ENCODE measurements around the gene DUSP14.
A peak's percentile ranks its signal among the peaks of the same experiment; 100 is the strongest.

DUSP14 gene

DNA sequence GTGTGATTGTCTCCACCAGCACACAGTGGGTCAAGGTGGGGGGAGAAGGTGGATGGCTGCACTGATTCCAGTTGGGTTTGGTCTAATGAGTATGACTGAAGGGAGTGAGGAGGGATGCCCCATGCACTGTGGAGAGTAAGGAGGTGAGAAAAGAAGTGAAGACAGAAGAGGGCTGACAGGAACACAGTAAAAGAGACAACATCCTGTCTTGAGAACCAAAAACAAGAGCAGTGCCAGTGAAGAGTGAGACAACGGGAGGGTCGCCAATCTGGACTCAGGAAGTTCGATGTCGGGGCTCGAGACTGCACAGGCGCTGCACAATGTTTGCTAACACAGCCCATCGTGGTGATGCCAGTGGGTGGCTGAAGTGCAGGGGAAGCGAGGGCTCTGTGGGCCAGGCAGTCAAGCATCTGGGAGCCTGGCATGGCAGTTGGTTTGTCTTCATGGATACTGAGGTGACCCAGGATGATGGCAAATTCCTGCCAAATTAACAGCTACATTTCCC is 34.1 kb downstream of the DUSP14 start:
- H3K4me1 ChIP-seq (ENCODE audit: control insufficient read depth, low read length) = no peaks in the 10 kb centered on the region
- peaks cover 67% of the 10 kb centered on the region for H3K36me3 ChIP-seq (ENCODE audit: control insufficient read depth, low read length)
- H3K79me2 ChIP-seq (ENCODE audit: control insufficient read depth, low read length) = no peaks in the 10 kb centered on the region
- no peak overlapping the region for H3K27ac ChIP-seq (ENCODE audit: low read depth, low read length)
- H3K4me3 ChIP-seq (ENCODE audit: low read length) = no peak overlapping the region
- H3K27me3 ChIP-seq (ENCODE audit: control insufficient read depth, low read length) = no peaks in the 10 kb centered on the region
- no peaks in the 10 kb centered on the region for H3F3A ChIP-seq (ENCODE audit: control insufficient read depth, insufficient read depth)
- TF ChIP-seq, protein P1, sequence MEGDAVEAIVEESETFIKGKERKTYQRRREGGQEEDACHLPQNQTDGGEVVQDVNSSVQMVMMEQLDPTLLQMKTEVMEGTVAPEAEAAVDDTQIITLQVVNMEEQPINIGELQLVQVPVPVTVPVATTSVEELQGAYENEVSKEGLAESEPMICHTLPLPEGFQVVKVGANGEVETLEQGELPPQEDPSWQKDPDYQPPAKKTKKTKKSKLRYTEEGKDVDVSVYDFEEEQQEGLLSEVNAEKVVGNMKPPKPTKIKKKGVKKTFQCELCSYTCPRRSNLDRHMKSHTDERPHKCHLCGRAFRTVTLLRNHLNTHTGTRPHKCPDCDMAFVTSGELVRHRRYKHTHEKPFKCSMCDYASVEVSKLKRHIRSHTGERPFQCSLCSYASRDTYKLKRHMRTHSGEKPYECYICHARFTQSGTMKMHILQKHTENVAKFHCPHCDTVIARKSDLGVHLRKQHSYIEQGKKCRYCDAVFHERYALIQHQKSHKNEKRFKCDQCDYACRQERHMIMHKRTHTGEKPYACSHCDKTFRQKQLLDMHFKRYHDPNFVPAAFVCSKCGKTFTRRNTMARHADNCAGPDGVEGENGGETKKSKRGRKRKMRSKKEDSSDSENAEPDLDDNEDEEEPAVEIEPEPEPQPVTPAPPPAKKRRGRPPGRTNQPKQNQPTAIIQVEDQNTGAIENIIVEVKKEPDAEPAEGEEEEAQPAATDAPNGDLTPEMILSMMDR (IDR thresholded peaks at IDR 0.05; ENCODE audit: low read depth, low read length, poor library complexity, severe bottlenecking) = no peak
- TF ChIP-seq EZH2phosphoT487 (IDR thresholded peaks at IDR 0.05; ENCODE audit: borderline replicate concordance, low read length) = no peak
- H3K9me3 ChIP-seq (ENCODE audit: control insufficient read depth, insufficient read depth, low read length) = no peaks in the 10 kb centered on the region
- no peaks in the 10 kb centered on the region for H3K9me2 ChIP-seq (replicated peaks; ENCODE audit: control insufficient read depth, low read length)
- H3K4me2 ChIP-seq (ENCODE audit: low read length) = no peak overlapping the region
- H4K20me1 ChIP-seq (ENCODE audit: control insufficient read depth, insufficient read depth, low read depth, low read length) = peaks cover 7% of the 10 kb centered on the region

DNA sequence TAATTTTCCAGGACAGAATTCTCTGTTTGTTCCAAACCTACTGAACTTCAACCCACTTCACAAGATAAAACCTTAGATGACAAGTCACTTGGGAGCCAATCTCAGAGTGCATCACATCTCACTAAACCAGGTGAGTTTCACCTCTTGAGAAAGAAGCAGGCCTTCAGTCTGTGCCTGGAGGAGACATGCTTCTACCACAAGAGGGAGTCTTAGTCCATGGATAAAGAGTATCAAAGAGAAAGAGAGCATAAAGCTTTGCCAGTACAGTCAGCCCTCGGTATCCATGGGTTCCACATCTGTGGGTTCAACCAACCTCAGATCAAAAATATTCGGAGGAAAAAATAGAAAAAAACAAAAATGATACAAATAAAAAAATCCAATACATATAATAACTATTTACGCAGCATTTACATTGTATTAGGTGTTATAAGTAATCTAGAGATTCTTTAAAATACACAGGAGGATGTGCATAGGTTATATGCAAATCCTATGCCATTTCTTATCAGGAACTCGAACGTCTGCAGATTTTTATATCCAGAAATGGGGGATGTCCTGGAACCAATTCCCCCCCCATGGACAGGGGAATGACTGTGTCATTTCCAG is 37.7 kb downstream of the DUSP14 start:
- no peaks in the 10 kb centered on the region for H3F3A ChIP-seq (ENCODE audit: control insufficient read depth, insufficient read depth)
- no peaks in the 10 kb centered on the region for H3K79me2 ChIP-seq (ENCODE audit: control insufficient read depth, low read length)
- no peaks in the 10 kb centered on the region for H3K4me1 ChIP-seq (ENCODE audit: control insufficient read depth, low read length)
- H3K4me3 ChIP-seq (ENCODE audit: low read length) = no peak overlapping the region
- H3K36me3 ChIP-seq (ENCODE audit: control insufficient read depth, low read length) = peaks cover 78% of the 10 kb centered on the region
- H3K4me2 ChIP-seq (ENCODE audit: low read length) = no peak overlapping the region
- no peaks in the 10 kb centered on the region for H3K9me2 ChIP-seq (replicated peaks; ENCODE audit: control insufficient read depth, low read length)
- H3K27me3 ChIP-seq (ENCODE audit: control insufficient read depth, low read length) = no peaks in the 10 kb centered on the region
- peaks cover 7% of the 10 kb centered on the region for H4K20me1 ChIP-seq (ENCODE audit: control insufficient read depth, insufficient read depth, low read depth, low read length)
- H3K27ac ChIP-seq (ENCODE audit: low read depth, low read length) = no peak overlapping the region
- H3K9me3 ChIP-seq (ENCODE audit: control insufficient read depth, insufficient read depth, low read length) = no peaks in the 10 kb centered on the region
- TF ChIP-seq, protein P1 (IDR thresholded peaks at IDR 0.05; ENCODE audit: low read depth, low read length, poor library complexity, severe bottlenecking) = peak; percentile 64
- TF ChIP-seq EZH2phosphoT487 (IDR thresholded peaks at IDR 0.05; ENCODE audit: borderline replicate concordance, low read length) = no peak

DNA sequence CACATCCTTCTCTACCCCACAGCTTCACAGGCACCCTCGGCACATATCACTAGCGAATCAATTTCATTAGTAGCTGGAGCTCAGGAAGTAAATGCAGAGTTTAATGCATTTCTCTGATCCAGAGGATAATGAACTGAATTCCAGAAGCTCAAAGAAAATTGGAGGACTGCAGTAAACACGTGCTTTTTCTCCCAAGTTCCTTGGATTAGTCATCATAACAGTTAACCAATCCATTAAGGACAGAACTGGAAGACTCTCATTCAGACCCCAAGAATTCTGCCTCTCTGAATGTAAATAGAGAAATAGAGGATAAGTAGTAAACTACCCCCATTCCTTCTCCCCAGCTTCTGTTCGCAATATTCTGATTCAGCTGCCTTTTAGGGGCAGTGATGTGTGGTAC is 40.7 kb downstream of the DUSP14 start:
- H3K79me2 ChIP-seq (ENCODE audit: control insufficient read depth, low read length) = no peaks in the 10 kb centered on the region
- H3K4me2 ChIP-seq (ENCODE audit: low read length) = no peak overlapping the region
- H4K20me1 ChIP-seq (ENCODE audit: control insufficient read depth, insufficient read depth, low read depth, low read length) = peaks cover 7% of the 10 kb centered on the region
- TF ChIP-seq EZH2phosphoT487 (IDR thresholded peaks at IDR 0.05; ENCODE audit: borderline replicate concordance, low read length) = no peak
- TF ChIP-seq, protein P1 (IDR thresholded peaks at IDR 0.05; ENCODE audit: low read depth, low read length, poor library complexity, severe bottlenecking) = no peak
- no peaks in the 10 kb centered on the region for H3K27me3 ChIP-seq (ENCODE audit: control insufficient read depth, low read length)
- H3F3A ChIP-seq (ENCODE audit: control insufficient read depth, insufficient read depth) = no peaks in the 10 kb centered on the region
- H3K36me3 ChIP-seq (ENCODE audit: control insufficient read depth, low read length) = peaks cover 73% of the 10 kb centered on the region
- H3K9me3 ChIP-seq (ENCODE audit: control insufficient read depth, insufficient read depth, low read length) = no peaks in the 10 kb centered on the region
- H3K9me2 ChIP-seq (replicated peaks; ENCODE audit: control insufficient read depth, low read length) = no peaks in the 10 kb centered on the region
- H3K4me1 ChIP-seq (ENCODE audit: control insufficient read depth, low read length) = no peaks in the 10 kb centered on the region
- no peak overlapping the region for H3K4me3 ChIP-seq (ENCODE audit: low read length)
- H3K27ac ChIP-seq (ENCODE audit: low read depth, low read length) = no peak overlapping the region
